Lower lobe of right lung (tissue), 2 donors: ENCODE results near the gene CFAP210. TPM values are rescaled to one million over a fixed set of nuclear protein-coding genes. Genes with fewer than 3 reads are reported as not detected.
"Not testable (repeated sequence)": the region's sequence is repeated elsewhere in the genome, so short reads cannot be mapped to it uniquely, and the experiment has no call there.

ENCODE experiments used
- ATAC-seq, 2 donors: fragments of 200-7000 bp; cut with Tn5 transposase; one replicate each; pipeline ENCODE4 v1.9.1; 2020 to 2022; ENCODE audit warnings: mild to moderate bottlenecking in 2 of 2, moderate library complexity in 2 of 2
- DNase-seq: peaks from one replicate; pipeline ENCODE4 v3.0.0-alpha.2; 2020
- H3K27ac ChIP-seq: fragments of 200-600 bp; one replicate; pipeline ENCODE4 v1.8.0; 2022
- H3K27me3 ChIP-seq: fragments of 200-600 bp; one replicate; pipeline ENCODE4 v1.8.0; 2022; ENCODE audit warnings: low read depth
- H3K36me3 ChIP-seq: fragments of 200-600 bp; one replicate; pipeline ENCODE4 v1.8.0; 2022; ENCODE audit warnings: mild to moderate bottlenecking
- H3K4me1 ChIP-seq: fragments of 200-600 bp; one replicate; pipeline ENCODE4 v1.8.0; 2022
- H3K4me3 ChIP-seq: fragments of 200-600 bp; one replicate; pipeline ENCODE4 v1.8.0; 2022; ENCODE audit warnings: mild to moderate bottlenecking
- H3K9me3 ChIP-seq: fragments of 200-600 bp; one replicate; pipeline ENCODE4 v1.8.0; 2022
- intact Hi-C: fragments of 100-400 bp; cut with DNase I; formaldehyde crosslinking; loops from one replicate; pipeline ENCODE4 v1.11.0; 2022
- total RNA-seq: library from RNA; stranded (reverse); fragmentation: NEBNext Ultra II Directional; extraction: Animal tissue kit (Norgen Biotek cat#: 25700); gene quantifications from one replicate; pipeline ENCODE4 v1.2.1, GENCODE V29; 2021
- TF ChIP-seq, protein P1 (sequence below): fragments of 200-600 bp; IDR thresholded peaks from one replicate; pipeline ENCODE4 v1.8.0; 2022; ENCODE audit warnings: antibody characterized with exemption, mild to moderate bottlenecking
- donor health status: DM: no; HTN: yes; CAD: no; lungs with severe emphysema.

The CFAP210 gene
- total RNA-seq, 1 donor from 2014 or later, result 0.95 TPM

- Histone ChIP-seq H3K27ac (no peak overlapping the region), H3K27me3 (no peaks in the 10 kb centered on the region), H3K9me3 (no peaks in the 10 kb centered on the region), H3K4me1 (peaks cover 15% of the 10 kb centered on the region), H3K36me3 (no peaks in the 10 kb centered on the region), H3K4me3 (no peak overlapping the region)
- TF ChIP-seq, protein P1, sequence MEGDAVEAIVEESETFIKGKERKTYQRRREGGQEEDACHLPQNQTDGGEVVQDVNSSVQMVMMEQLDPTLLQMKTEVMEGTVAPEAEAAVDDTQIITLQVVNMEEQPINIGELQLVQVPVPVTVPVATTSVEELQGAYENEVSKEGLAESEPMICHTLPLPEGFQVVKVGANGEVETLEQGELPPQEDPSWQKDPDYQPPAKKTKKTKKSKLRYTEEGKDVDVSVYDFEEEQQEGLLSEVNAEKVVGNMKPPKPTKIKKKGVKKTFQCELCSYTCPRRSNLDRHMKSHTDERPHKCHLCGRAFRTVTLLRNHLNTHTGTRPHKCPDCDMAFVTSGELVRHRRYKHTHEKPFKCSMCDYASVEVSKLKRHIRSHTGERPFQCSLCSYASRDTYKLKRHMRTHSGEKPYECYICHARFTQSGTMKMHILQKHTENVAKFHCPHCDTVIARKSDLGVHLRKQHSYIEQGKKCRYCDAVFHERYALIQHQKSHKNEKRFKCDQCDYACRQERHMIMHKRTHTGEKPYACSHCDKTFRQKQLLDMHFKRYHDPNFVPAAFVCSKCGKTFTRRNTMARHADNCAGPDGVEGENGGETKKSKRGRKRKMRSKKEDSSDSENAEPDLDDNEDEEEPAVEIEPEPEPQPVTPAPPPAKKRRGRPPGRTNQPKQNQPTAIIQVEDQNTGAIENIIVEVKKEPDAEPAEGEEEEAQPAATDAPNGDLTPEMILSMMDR, result no peak
- DNase-seq (no peak), ATAC-seq (no peak)
- intact Hi-C loops, result no loop called here
Observed at GRCh38 chr2:169692718-169693117, 1.5 kb downstream of the CFAP210 start.

- intact Hi-C loops, result no loop called here
- ATAC-seq (no peak), DNase-seq (no peak)
- Histone ChIP-seq H3K36me3 (no peaks in the 10 kb centered on the region), H3K4me1 (peaks cover 15% of the 10 kb centered on the region), H3K4me3 (no peak overlapping the region), H3K27ac (no peak overlapping the region), H3K27me3 (no peaks in the 10 kb centered on the region), H3K9me3 (no peaks in the 10 kb centered on the region)
- TF ChIP-seq, protein P1, result no peak
Observed at GRCh38 chr2:169690958-169691357, 3.2 kb downstream of the CFAP210 start.

DNA sequence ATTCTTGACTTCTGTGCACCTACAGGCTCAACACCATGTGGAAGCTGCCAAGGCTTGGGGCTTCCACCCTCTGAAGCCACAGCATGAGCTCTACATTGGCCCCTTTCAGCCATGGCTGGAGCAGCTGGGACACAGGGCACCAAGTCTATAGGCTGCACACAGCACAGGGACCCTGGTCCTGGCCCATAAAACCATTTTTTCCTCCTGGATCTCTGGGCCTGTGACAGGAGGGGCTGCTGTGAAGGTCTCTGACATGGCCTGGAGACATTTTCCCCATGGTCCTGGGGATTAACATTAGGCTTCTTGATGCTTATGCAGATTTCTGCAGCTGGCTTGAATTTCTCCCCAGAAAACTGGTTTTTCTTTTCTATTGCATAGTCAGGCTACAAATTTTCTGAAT lies 6.3 kb downstream of the CFAP210 start:
- H3K4me1 ChIP-seq, H3K36me3 ChIP-seq, H3K4me3 ChIP-seq, H3K27ac ChIP-seq, intact Hi-C loops, H3K9me3 ChIP-seq, ATAC-seq, DNase-seq, H3K27me3 ChIP-seq: not testable (repeated sequence)

- H3K27ac ChIP-seq, DNase-seq, H3K4me3 ChIP-seq, H3K27me3 ChIP-seq, H3K9me3 ChIP-seq, H3K36me3 ChIP-seq, ATAC-seq, H3K4me1 ChIP-seq, intact Hi-C loops: not testable (repeated sequence)
Observed at GRCh38 chr2:169686825-169687224, 7.4 kb downstream of the CFAP210 start.

DNA sequence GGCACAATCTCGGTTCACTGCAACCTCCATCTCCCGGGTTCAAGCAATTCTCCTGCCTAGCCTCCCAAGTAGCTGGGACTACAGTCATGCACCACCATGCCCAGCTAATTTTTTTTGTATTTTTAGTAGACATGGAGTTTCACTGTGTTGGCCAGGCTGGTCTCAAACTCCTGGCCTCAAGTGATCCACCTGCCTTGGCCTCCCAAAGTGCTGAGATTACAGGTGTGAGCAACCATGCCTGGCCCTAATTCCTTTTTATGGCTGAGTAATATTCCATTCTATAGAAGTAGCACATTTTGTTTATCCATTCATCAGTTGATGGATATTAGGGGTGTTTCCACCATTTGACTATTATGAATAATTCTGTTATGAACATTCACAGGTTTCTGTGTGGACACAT lies 9.5 kb downstream of the CFAP210 start:
- H3K4me3 ChIP-seq, H3K4me1 ChIP-seq, H3K27ac ChIP-seq, H3K9me3 ChIP-seq, DNase-seq, H3K36me3 ChIP-seq, intact Hi-C loops, H3K27me3 ChIP-seq, ATAC-seq: not testable (repeated sequence)

DNA sequence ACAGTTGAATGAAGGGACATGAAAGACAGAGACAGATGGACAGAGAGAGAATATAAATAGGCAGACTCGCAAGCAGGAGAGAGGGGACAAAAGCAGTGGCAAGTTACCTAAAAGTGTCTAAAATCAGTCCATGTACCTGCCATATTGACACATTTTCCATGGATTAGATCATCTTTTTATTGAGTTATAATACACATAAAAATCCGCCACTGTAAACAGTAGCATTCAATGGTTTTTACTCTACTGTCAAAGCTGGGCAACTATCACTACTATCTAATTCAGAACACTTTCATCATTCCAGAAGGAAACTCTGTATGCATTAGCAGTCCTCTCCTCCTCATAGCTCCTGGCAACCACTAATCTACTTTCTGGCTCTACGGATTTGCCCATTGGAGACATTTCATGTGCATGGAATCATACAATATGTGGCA lies 10.1 kb downstream of the CFAP210 start:
- TF ChIP-seq, protein P1, result no peak
- intact Hi-C loops, result no loop called here
- DNase-seq (no peak), ATAC-seq (no peak)
- H3K36me3 ChIP-seq, result no peaks in the 10 kb centered on the region
- H3K4me1 ChIP-seq, result no peaks in the 10 kb centered on the region
- no peak overlapping the region for H3K4me3 ChIP-seq
- H3K27ac ChIP-seq, result no peak overlapping the region
- no peaks in the 10 kb centered on the region for H3K9me3 ChIP-seq
- H3K27me3 ChIP-seq, result no peaks in the 10 kb centered on the region

- Histone ChIP-seq H3K4me3 (no peak overlapping the region), H3K9me3 (no peaks in the 10 kb centered on the region), H3K27me3 (no peaks in the 10 kb centered on the region), H3K36me3 (no peaks in the 10 kb centered on the region), H3K27ac (no peak overlapping the region), H3K4me1 (no peaks in the 10 kb centered on the region)
- intact Hi-C loops, result no loop called here
- TF ChIP-seq, protein P1, result no peak
- ATAC-seq (no peak), DNase-seq (no peak)
Observed at GRCh38 chr2:169683425-169684134, 10.6 kb downstream of the CFAP210 start.
